ELR (cell line): ENCODE data around the gene GTF3C1.
"Not testable (repeated sequence)": the region's sequence is repeated elsewhere in the genome, so short reads cannot be mapped to it uniquely, and the experiment has no call there.

Experiments used
- DNase-seq: peaks from one replicate; pipeline ENCODE4 v3.0.0-alpha.2; 2015; ENCODE audit warnings: low read depth

The GTF3C1 gene

GRCh38 chr16:27444015-27444414, 105.7 kb downstream of the GTF3C1 start:
- DNase-seq, result peak; percentile 49

- DNase-seq, result no peak
Measured at GRCh38 chr16:27441998-27442397, 107.7 kb downstream of the GTF3C1 start.

GRCh38 chr16:27441276-27441675, 108.4 kb downstream of the GTF3C1 start:
- no peak for DNase-seq

- no peak for DNase-seq
Measured at GRCh38 chr16:27439271-27440018, 110.3 kb downstream of the GTF3C1 start.

- no peak for DNase-seq
Measured at GRCh38 chr16:27437946-27438345, 111.8 kb downstream of the GTF3C1 start.

GRCh38 chr16:27436921-27437650, 112.6 kb downstream of the GTF3C1 start:
- DNase-seq, result no peak

- DNase-seq, result no peak
Measured at GRCh38 chr16:27436065-27436464, 113.6 kb downstream of the GTF3C1 start.

- not testable (repeated sequence) for DNase-seq
Measured at GRCh38 chr16:27435146-27435545, 114.6 kb downstream of the GTF3C1 start.

GRCh38 chr16:27434141-27435051, 115.3 kb downstream of the GTF3C1 start:
- DNase-seq, result no peak

- no peak for DNase-seq
Measured at GRCh38 chr16:27433636-27434035, 116.1 kb downstream of the GTF3C1 start.

- not testable (repeated sequence) for DNase-seq
Measured at GRCh38 chr16:27433191-27433590, 116.5 kb downstream of the GTF3C1 start.

GRCh38 chr16:27432558-27432957, 117.2 kb downstream of the GTF3C1 start:
- DNase-seq, result peak; percentile 69

- DNase-seq, result peak; percentile 74
Measured at GRCh38 chr16:27431773-27432532, 117.8 kb downstream of the GTF3C1 start.

- DNase-seq, result peak; percentile 15
Measured at GRCh38 chr16:27430923-27431484, 118.7 kb downstream of the GTF3C1 start.

GRCh38 chr16:27430512-27430911, 119.2 kb downstream of the GTF3C1 start:
- no peak for DNase-seq

GRCh38 chr16:27429981-27430441, 119.7 kb downstream of the GTF3C1 start:
- DNase-seq, result no peak

GRCh38 chr16:27429330-27429871, 120.3 kb downstream of the GTF3C1 start:
- DNase-seq, result no peak

GRCh38 chr16:27428026-27428785, 121.5 kb downstream of the GTF3C1 start:
- DNase-seq, result no peak

GRCh38 chr16:27427538-27427937, 122.2 kb downstream of the GTF3C1 start:
- no peak for DNase-seq
